GM18498 (cell line): Measurements from ENCODE around the gene FAM24B.
A peak's percentile ranks its signal among the peaks of the same experiment; 100 is the strongest.
"Not testable (repeated sequence)": the region's sequence is repeated elsewhere in the genome, so short reads cannot be mapped to it uniquely, and the experiment has no call there.

ENCODE experiments used
- ATAC-seq: cut with Tn5 transposase; IDR thresholded peaks from one replicate; pipeline ENCODE4 v1.9.1; 2021; ENCODE audit warnings: mild to moderate bottlenecking, moderate library complexity; ENCODE audit not compliant: unreplicated experiment

The FAM24B gene

GRCh38 chr10:122879339-122880273 is at the start of gene FAM24B:
FAM24B (minus strand) TSS chr10:122879581; CDS start chr10:122850515, 29,066 bp downstream.
- ATAC-seq: peak; percentile 80

- ATAC-seq: no peak
Observed at GRCh38 chr10:122915700-122916099, 36.3 kb upstream of the FAM24B start.

GRCh38 chr10:122911889-122912484 is 32.6 kb upstream of the FAM24B start:
- ATAC-seq: no peak

GRCh38 chr10:122910310-122910709 is 30.9 kb upstream of the FAM24B start, which contains the start of gene FAM24A:
FAM24A (plus strand) TSS chr10:122910610; CDS start chr10:122911635, 1,025 bp downstream.
- ATAC-seq: no peak

GRCh38 chr10:122903861-122904260 is 24.5 kb upstream of the FAM24B start:
- not testable (repeated sequence) for ATAC-seq

GRCh38 chr10:122894261-122894944 is 15.0 kb upstream of the FAM24B start:
- no peak for ATAC-seq

- no peak for ATAC-seq
Observed at GRCh38 chr10:122884166-122884565, 4.8 kb upstream of the FAM24B start.

GRCh38 chr10:122882766-122883165 is 3.4 kb upstream of the FAM24B start:
- ATAC-seq: no peak

GRCh38 chr10:122878799-122879338 is 512 bp downstream of the FAM24B start:
- peak; percentile 25 for ATAC-seq

- ATAC-seq: no peak
Observed at GRCh38 chr10:122877264-122877663, 2.1 kb downstream of the FAM24B start.

- ATAC-seq: no peak
Observed at GRCh38 chr10:122876467-122876855, 2.9 kb downstream of the FAM24B start.

- no peak for ATAC-seq
Observed at GRCh38 chr10:122875843-122876466, 3.4 kb downstream of the FAM24B start.

- not testable (repeated sequence) for ATAC-seq
Observed at GRCh38 chr10:122871947-122872346, 7.4 kb downstream of the FAM24B start.

GRCh38 chr10:122868768-122869167 is 10.6 kb downstream of the FAM24B start:
- ATAC-seq: not testable (repeated sequence)

GRCh38 chr10:122866757-122867482 is 12.5 kb downstream of the FAM24B start:
- ATAC-seq: not testable (repeated sequence)

GRCh38 chr10:122864901-122865300 is 14.5 kb downstream of the FAM24B start:
- no peak for ATAC-seq

- ATAC-seq: no peak
Observed at GRCh38 chr10:122864194-122864592, 15.2 kb downstream of the FAM24B start.

- no peak for ATAC-seq
Observed at GRCh38 chr10:122863216-122864193, 15.9 kb downstream of the FAM24B start.

GRCh38 chr10:122861711-122862161 is 17.6 kb downstream of the FAM24B start:
- ATAC-seq: no peak
